Neural cell (in vitro differentiated cells): Measurements from ENCODE around the gene TSLP. TPM values are rescaled to one million over a fixed set of nuclear protein-coding genes. Genes with fewer than 3 reads are reported as not detected.

ENCODE experiments used
- H2AFZ ChIP-seq: fragments of 200-600, 300-800 bp; sonication (generic), shearing (Covaris generic); 2 replicates; pipeline ENCODE4 v1.6.0; 2014; ENCODE audit warnings: low read depth, mild to moderate bottlenecking, antibody characterized with exemption, low read length, moderate library complexity
- H3F3A ChIP-seq: fragments of 200-600 bp; shearing (Covaris generic); 2 replicates; pipeline ENCODE4 v1.6.1; 2016; ENCODE audit warnings: mild to moderate bottlenecking, moderate library complexity, mixed read lengths, antibody characterized with exemption, low read length; ENCODE audit not compliant: insufficient read depth, poor library complexity, severe bottlenecking
- H3K27ac ChIP-seq: fragments of 200-600, 300-800 bp; sonication (generic), shearing (Covaris generic); 2 replicates; pipeline ENCODE4 v1.5.1; 2014; ENCODE audit warnings: mild to moderate bottlenecking, low read length, moderate library complexity
- H3K27me3 ChIP-seq: fragments of 300-800, 200-600 bp; sonication (generic), shearing (Covaris generic); 2 replicates; pipeline ENCODE4 v1.6.0; 2014; ENCODE audit warnings: mild to moderate bottlenecking, low read depth, low read length, moderate library complexity; ENCODE audit not compliant: insufficient read depth
- H3K36me3 ChIP-seq: fragments of 300-800, 200-600 bp; sonication (generic), shearing (Covaris generic); 2 replicates; pipeline ENCODE4 v1.5.1; 2014; ENCODE audit warnings: mild to moderate bottlenecking, antibody characterized with exemption, low read length, moderate library complexity; ENCODE audit not compliant: insufficient read depth
- H3K4me2 ChIP-seq: fragments of 300-800, 200-600 bp; sonication (generic), shearing (Covaris generic); 2 replicates; pipeline ENCODE4 v1.6.0; 2014; ENCODE audit warnings: mild to moderate bottlenecking, low read length
- H3K4me3 ChIP-seq: fragments of 300-800, 200-600 bp; sonication (generic), shearing (Covaris generic); 2 replicates; pipeline ENCODE4 v1.5.1; 2014; ENCODE audit warnings: mild to moderate bottlenecking, low read length, moderate library complexity
- H3K79me2 ChIP-seq: fragments of 200-600 bp; shearing (Covaris generic); replicated peaks from 2 replicates; pipeline ENCODE4 v1.6.0; 2014; ENCODE audit warnings: mild to moderate bottlenecking, low read length, moderate library complexity; ENCODE audit not compliant: insufficient read depth
- H3K9ac ChIP-seq: fragments of 300-800, 200-600 bp; sonication (generic), shearing (Covaris generic); 2 replicates; pipeline ENCODE4 v1.6.1; 2016; ENCODE audit warnings: mild to moderate bottlenecking, low read length, mixed read lengths
- H3K9me2 ChIP-seq: fragments of 200-600 bp; shearing (Covaris generic); 2 replicates; pipeline ENCODE4 v1.6.1; 2016; ENCODE audit warnings: mild to moderate bottlenecking, low read length, mixed read lengths; ENCODE audit not compliant: insufficient read depth
- H3K9me3 ChIP-seq: fragments of 200-600, 300-800 bp; sonication (generic), shearing (Covaris generic); 2 replicates; pipeline ENCODE4 v1.6.1; 2016; ENCODE audit warnings: mild to moderate bottlenecking, mixed run types, low read length, moderate library complexity, mixed read lengths
- H4K20me1 ChIP-seq: fragments of 200-600 bp; shearing (Covaris generic); 2 replicates; pipeline ENCODE4 v1.6.1; 2016; ENCODE audit warnings: mild to moderate bottlenecking, mixed run types; ENCODE audit not compliant: insufficient read depth
- EP300 ChIP-seq: fragments of 450-650 bp; conservative IDR thresholded peaks from 2 replicates; pipeline ENCODE4 v1.6.1; 2014; ENCODE audit warnings: antibody characterized with exemption, mild to moderate bottlenecking, moderate library complexity; ENCODE audit not compliant: poor library complexity, severe bottlenecking
- EZH2 ChIP-seq: fragments of 200-600, 300-800 bp; shearing (Covaris generic), sonication (generic); IDR thresholded peaks from 2 replicates; pipeline ENCODE4 v1.6.1; 2014; ENCODE audit warnings: antibody characterized with exemption, low read length, borderline replicate concordance, mild to moderate bottlenecking; ENCODE audit not compliant: insufficient read depth, poor library complexity, severe bottlenecking
- MXI1 ChIP-seq: fragments of 450-650 bp; conservative IDR thresholded peaks from 2 replicates; pipeline ENCODE4 v1.6.1; 2014; ENCODE audit warnings: antibody characterized with exemption, mild to moderate bottlenecking; ENCODE audit not compliant: poor library complexity, severe bottlenecking
- POLR2AphosphoS5 ChIP-seq: IDR thresholded peaks from 2 replicates; pipeline ENCODE4 v1.6.1; 2012
- RAD21 ChIP-seq: fragments of 450-650 bp; conservative IDR thresholded peaks from 2 replicates; pipeline ENCODE4 v1.6.1; 2014; ENCODE audit warnings: antibody characterized with exemption, mild to moderate bottlenecking, moderate library complexity
- SMC3 ChIP-seq: fragments of 450-650 bp; conservative IDR thresholded peaks from 2 replicates; pipeline ENCODE4 v1.6.1; 2014; ENCODE audit warnings: antibody characterized with exemption, mild to moderate bottlenecking, moderate library complexity; ENCODE audit not compliant: poor library complexity
- TAF1 ChIP-seq: IDR thresholded peaks from 2 replicates; pipeline ENCODE4 v1.6.1; 2012; ENCODE audit warnings: low read depth
- polyA plus RNA-seq: library from polyadenylated mRNA; depleted of rRNA; stranded (reverse); fragments of >200 nt; gene quantifications from 2 replicates; pipeline ENCODE4 v1.2.3, GENCODE V29; 2014
- TF ChIP-seq, protein P1 (sequence below): IDR thresholded peaks from 2 replicates; pipeline ENCODE4 v1.6.1; 2012; ENCODE audit warnings: borderline replicate concordance
- TF ChIP-seq, protein P2 (sequence below): fragments of 450-650 bp; IDR thresholded peaks from 2 replicates; pipeline ENCODE4 v1.5.1; 2014; ENCODE audit warnings: antibody characterized with exemption, mild to moderate bottlenecking, moderate library complexity; ENCODE audit not compliant: poor library complexity, severe bottlenecking

The TSLP gene
- polyA plus RNA-seq, 1 donor from 2014 or later = not detected

DNA sequence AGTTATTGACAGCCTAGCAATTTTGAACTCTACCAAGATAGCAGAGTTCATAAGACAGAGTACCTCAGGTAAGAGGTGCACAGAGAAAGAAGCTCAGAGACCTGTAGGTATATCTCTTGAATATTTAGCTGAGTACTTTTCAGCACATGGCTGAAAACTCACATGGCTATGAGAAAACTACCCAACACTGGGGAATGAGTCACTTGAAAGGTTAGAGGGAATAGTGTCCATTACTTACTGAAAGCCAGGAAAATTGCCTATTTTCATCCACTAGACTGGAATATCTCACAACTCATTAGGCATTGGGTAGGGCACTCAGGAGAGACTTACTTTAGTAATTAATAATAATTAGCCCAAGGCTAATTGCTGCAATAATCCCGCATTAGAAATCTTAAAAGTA is 8.3 kb downstream of the TSLP start:
- Histone ChIP-seq H3K9me3 (no peaks in the 10 kb centered on the region), H3K4me2 (no peak overlapping the region), H3K27ac (no peak overlapping the region), H4K20me1 (no peaks in the 10 kb centered on the region), H3K27me3 (peaks cover 3% of the 10 kb centered on the region), H3K9me2 (no peaks in the 10 kb centered on the region), H3K9ac (no peak overlapping the region), H2AFZ (no peak overlapping the region), H3K36me3 (no peaks in the 10 kb centered on the region), H3K79me2 (no peaks in the 10 kb centered on the region), H3F3A (no peaks in the 10 kb centered on the region), H3K4me3 (no peak overlapping the region)
- TF ChIP-seq, protein P1, sequence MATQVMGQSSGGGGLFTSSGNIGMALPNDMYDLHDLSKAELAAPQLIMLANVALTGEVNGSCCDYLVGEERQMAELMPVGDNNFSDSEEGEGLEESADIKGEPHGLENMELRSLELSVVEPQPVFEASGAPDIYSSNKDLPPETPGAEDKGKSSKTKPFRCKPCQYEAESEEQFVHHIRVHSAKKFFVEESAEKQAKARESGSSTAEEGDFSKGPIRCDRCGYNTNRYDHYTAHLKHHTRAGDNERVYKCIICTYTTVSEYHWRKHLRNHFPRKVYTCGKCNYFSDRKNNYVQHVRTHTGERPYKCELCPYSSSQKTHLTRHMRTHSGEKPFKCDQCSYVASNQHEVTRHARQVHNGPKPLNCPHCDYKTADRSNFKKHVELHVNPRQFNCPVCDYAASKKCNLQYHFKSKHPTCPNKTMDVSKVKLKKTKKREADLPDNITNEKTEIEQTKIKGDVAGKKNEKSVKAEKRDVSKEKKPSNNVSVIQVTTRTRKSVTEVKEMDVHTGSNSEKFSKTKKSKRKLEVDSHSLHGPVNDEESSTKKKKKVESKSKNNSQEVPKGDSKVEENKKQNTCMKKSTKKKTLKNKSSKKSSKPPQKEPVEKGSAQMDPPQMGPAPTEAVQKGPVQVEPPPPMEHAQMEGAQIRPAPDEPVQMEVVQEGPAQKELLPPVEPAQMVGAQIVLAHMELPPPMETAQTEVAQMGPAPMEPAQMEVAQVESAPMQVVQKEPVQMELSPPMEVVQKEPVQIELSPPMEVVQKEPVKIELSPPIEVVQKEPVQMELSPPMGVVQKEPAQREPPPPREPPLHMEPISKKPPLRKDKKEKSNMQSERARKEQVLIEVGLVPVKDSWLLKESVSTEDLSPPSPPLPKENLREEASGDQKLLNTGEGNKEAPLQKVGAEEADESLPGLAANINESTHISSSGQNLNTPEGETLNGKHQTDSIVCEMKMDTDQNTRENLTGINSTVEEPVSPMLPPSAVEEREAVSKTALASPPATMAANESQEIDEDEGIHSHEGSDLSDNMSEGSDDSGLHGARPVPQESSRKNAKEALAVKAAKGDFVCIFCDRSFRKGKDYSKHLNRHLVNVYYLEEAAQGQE = no peak
- TF ChIP-seq, protein P2, sequence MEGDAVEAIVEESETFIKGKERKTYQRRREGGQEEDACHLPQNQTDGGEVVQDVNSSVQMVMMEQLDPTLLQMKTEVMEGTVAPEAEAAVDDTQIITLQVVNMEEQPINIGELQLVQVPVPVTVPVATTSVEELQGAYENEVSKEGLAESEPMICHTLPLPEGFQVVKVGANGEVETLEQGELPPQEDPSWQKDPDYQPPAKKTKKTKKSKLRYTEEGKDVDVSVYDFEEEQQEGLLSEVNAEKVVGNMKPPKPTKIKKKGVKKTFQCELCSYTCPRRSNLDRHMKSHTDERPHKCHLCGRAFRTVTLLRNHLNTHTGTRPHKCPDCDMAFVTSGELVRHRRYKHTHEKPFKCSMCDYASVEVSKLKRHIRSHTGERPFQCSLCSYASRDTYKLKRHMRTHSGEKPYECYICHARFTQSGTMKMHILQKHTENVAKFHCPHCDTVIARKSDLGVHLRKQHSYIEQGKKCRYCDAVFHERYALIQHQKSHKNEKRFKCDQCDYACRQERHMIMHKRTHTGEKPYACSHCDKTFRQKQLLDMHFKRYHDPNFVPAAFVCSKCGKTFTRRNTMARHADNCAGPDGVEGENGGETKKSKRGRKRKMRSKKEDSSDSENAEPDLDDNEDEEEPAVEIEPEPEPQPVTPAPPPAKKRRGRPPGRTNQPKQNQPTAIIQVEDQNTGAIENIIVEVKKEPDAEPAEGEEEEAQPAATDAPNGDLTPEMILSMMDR = no peak
- TF ChIP-seq EP300 = no peak
- TF ChIP-seq MXI1 = no peak
- TF ChIP-seq POLR2AphosphoS5 = no peak
- TF ChIP-seq EZH2 = no peak
- no peak for TF ChIP-seq RAD21
- TF ChIP-seq SMC3 = no peak
- no peak for TF ChIP-seq TAF1

DNA sequence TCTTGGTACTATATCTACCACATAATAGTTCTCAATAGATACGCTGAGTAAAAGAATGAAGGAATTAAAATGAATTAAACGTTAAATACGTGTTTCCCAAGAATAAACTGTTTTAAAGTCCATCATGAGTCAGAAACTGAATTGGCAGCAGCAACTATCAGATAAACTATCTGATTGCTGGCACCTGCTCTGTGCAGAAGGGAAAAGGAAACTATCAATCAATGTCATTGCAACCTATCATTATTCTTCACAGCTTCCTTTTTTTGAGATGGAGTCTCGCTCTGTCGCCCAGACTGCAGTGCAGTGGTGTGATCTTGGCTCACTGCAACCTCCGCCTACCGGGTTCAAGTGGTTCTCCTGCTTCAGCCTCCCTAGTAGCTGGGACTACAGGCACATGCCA is 11.8 kb downstream of the TSLP start:
- no peaks in the 10 kb centered on the region for H3K9me3 ChIP-seq
- H3K9me2 ChIP-seq = no peaks in the 10 kb centered on the region
- H3K27me3 ChIP-seq = no peaks in the 10 kb centered on the region
- no peaks in the 10 kb centered on the region for H3F3A ChIP-seq
- H3K4me2 ChIP-seq = no peak overlapping the region
- no peaks in the 10 kb centered on the region for H3K79me2 ChIP-seq
- H4K20me1 ChIP-seq = no peaks in the 10 kb centered on the region
- H3K36me3 ChIP-seq = no peaks in the 10 kb centered on the region
- no peak overlapping the region for H3K9ac ChIP-seq
- H3K4me3 ChIP-seq = no peak overlapping the region
- TF ChIP-seq, protein P2 = no peak
- TF ChIP-seq POLR2AphosphoS5 (no peak), EP300 (no peak), EZH2 (no peak)
- TF ChIP-seq, protein P1 = no peak
- no peak overlapping the region for H2AFZ ChIP-seq
- H3K27ac ChIP-seq = no peak overlapping the region
